SK-N-SH (cell line): ENCODE data around the gene KLHL17. TPM values are rescaled to one million over a fixed set of nuclear protein-coding genes. Genes with fewer than 3 reads are reported as not detected.

ENCODE experiments used
- CTCF ChIA-PET: fragments of 300-600, 350-600 bp; formaldehyde crosslinking; extraction: SDS; loops from one replicate; lab custom pipeline; 2021; lab: Yijun Ruan, JAX
- POLR2A ChIA-PET: fragments of 350-600 bp; sonication (Branson Sonifier 250); formaldehyde crosslinking; extraction: SDS; loops from one replicate; lab custom pipeline; 2020; ENCODE audit warnings: antibody characterized with exemption, inconsistent platforms; lab: Yijun Ruan, JAX
- DNase-seq: peaks from one replicate; pipeline ENCODE4 v3.0.0; 2012
- H2AFZ ChIP-seq: fragments of 200-600 bp; sonication (generic); 2 replicates; pipeline ENCODE4 v1.8.1; 2016; ENCODE audit warnings: antibody characterized with exemption, mild to moderate bottlenecking, low read depth
- H3F3A ChIP-seq: fragments of 200-600 bp; sonication (generic); replicated peaks from 2 replicates; pipeline ENCODE3; 2016; ENCODE audit warnings: antibody characterized with exemption, mild to moderate bottlenecking; ENCODE audit not compliant: insufficient read depth
- H3K27ac ChIP-seq, 2 experiments: fragments of 200-500 bp in 1 of 2; fragments of 200-600 bp in 1 of 2; sonication (Bioruptor generic) in 1 of 2; sonication (generic), shearing (Covaris generic) in 1 of 2; 2 replicates each; pipeline versions ENCODE4 v1.5.1 to v1.6.1; 2014 to 2016; ENCODE audit warnings: low read depth in 2 of 2, inconsistent platforms in 1 of 2, low read length in 1 of 2, mild to moderate bottlenecking in 1 of 2, mixed read lengths in 1 of 2
- H3K27me3 ChIP-seq: fragments of 200-600 bp; sonication (generic), shearing (Covaris generic); 2 replicates; pipeline ENCODE4 v1.6.1; 2016; ENCODE audit warnings: mixed run types; ENCODE audit not compliant: insufficient read depth
- H3K36me3 ChIP-seq, 2 experiments: fragments of 200-500 bp in 1 of 2; fragments of 200-600 bp in 1 of 2; sonication (Bioruptor generic) in 1 of 2; sonication (generic) in 1 of 2; replicated peaks in 1 of 2; 2 replicates each; pipeline versions ENCODE3 to v1.5.1; 2014 to 2016; ENCODE audit warnings: low read length in 1 of 2, mild to moderate bottlenecking in 1 of 2; ENCODE audit not compliant: insufficient read depth in 2 of 2, control insufficient read depth in 1 of 2
- H3K4me1 ChIP-seq, 2 experiments: fragments of 200-500 bp in 1 of 2; fragments of 200-600 bp in 1 of 2; sonication (Bioruptor generic) in 1 of 2; sonication (generic), shearing (Covaris generic) in 1 of 2; 2 replicates each; pipeline versions ENCODE4 v1.5.1 to v1.6.1; 2014 to 2016; ENCODE audit warnings: low read depth in 1 of 2, low read length in 1 of 2, mixed run types in 1 of 2; ENCODE audit not compliant: insufficient read depth in 2 of 2, control insufficient read depth in 1 of 2
- H3K4me2 ChIP-seq: fragments of 200-600 bp; sonication (generic), shearing (Covaris generic); 2 replicates; pipeline ENCODE4 v1.6.1; 2017; ENCODE audit warnings: mixed run types
- H3K4me3 ChIP-seq, 2 experiments: fragments of 200-500 bp in 1 of 2; fragments of 200-600 bp in 1 of 2; sonication (Bioruptor generic) in 1 of 2; sonication (generic), shearing (Covaris generic) in 1 of 2; 2 replicates each; pipeline versions ENCODE4 v1.5.1 to v1.8.1; 2014 to 2016; ENCODE audit warnings: low read depth in 2 of 2, inconsistent platforms in 1 of 2, low read length in 1 of 2, mild to moderate bottlenecking in 1 of 2, mixed read lengths in 1 of 2, moderate library complexity in 1 of 2
- H3K79me2 ChIP-seq: fragments of 200-600 bp; sonication (generic); 2 replicates; pipeline ENCODE4 v1.8.1; 2017; ENCODE audit warnings: mild to moderate bottlenecking; ENCODE audit not compliant: insufficient read depth
- H3K9ac ChIP-seq: fragments of 200-600 bp; sonication (generic); 2 replicates; pipeline ENCODE4 v1.6.1; 2017; ENCODE audit warnings: mixed run types
- H3K9me2 ChIP-seq: fragments of 200-600 bp; sonication (generic); 2 replicates; pipeline ENCODE4 v1.6.1; 2017; ENCODE audit warnings: mixed run types
- H3K9me3 ChIP-seq: fragments of 200-600 bp; sonication (generic); 2 replicates; pipeline ENCODE4 v1.6.1; 2017; ENCODE audit warnings: mixed run types, mild to moderate bottlenecking, moderate library complexity
- H4K20me1 ChIP-seq: fragments of 200-600 bp; sonication (generic); 2 replicates; pipeline ENCODE4 v1.6.1; 2017; ENCODE audit warnings: mild to moderate bottlenecking, mixed run types; ENCODE audit not compliant: insufficient read depth
- ELF1 ChIP-seq: IDR thresholded peaks from 2 replicates; pipeline ENCODE4 v1.4.0; 2012
- EP300 ChIP-seq, 2 experiments: IDR thresholded peaks; 2 replicates each; pipeline versions ENCODE4 v1.4.0 to v1.6.1; 2012; ENCODE audit warnings: borderline replicate concordance in 1 of 2, low read depth in 1 of 2, low read length in 1 of 2
- EZH2phosphoT487 ChIP-seq: fragments of 200-600 bp; sonication (generic); IDR thresholded peaks from 2 replicates; pipeline ENCODE4 v1.6.1; 2017; ENCODE audit warnings: low read depth, mixed run types, mild to moderate bottlenecking, antibody characterized with exemption, moderate library complexity, borderline replicate concordance
- FOSL2 ChIP-seq: IDR thresholded peaks from 2 replicates; pipeline ENCODE4 v1.4.0; 2012; ENCODE audit warnings: low read depth, mild to moderate bottlenecking, moderate library complexity, borderline replicate concordance
- MAX ChIP-seq: IDR thresholded peaks from 2 replicates; pipeline ENCODE4 v1.4.0; 2012; ENCODE audit warnings: low read depth
- MEF2A ChIP-seq: IDR thresholded peaks from 2 replicates; pipeline ENCODE4 v1.4.0; 2012; ENCODE audit warnings: low read depth, borderline replicate concordance
- NFIC ChIP-seq: IDR thresholded peaks from 2 replicates; pipeline ENCODE4 v1.4.0; 2012; ENCODE audit warnings: borderline replicate concordance
- NRF1 ChIP-seq: IDR thresholded peaks from 2 replicates; pipeline ENCODE4 v1.6.1; 2012; ENCODE audit warnings: low read depth, mild to moderate bottlenecking, low read length
- POLR2AphosphoS5 ChIP-seq: IDR thresholded peaks from 2 replicates; pipeline ENCODE4 v1.6.1; 2012; ENCODE audit warnings: low read depth, low read length
- RAD21 ChIP-seq: IDR thresholded peaks from 2 replicates; pipeline ENCODE4 v1.6.1; 2012; ENCODE audit warnings: mild to moderate bottlenecking, low read length
- RCOR1 ChIP-seq: fragments of 150-350 bp; IDR thresholded peaks from 2 replicates; pipeline ENCODE4 v1.6.1; 2017; ENCODE audit warnings: antibody characterized with exemption, low read length
- REST ChIP-seq: IDR thresholded peaks from 2 replicates; pipeline ENCODE4 v1.6.1; 2012; ENCODE audit warnings: mild to moderate bottlenecking, low read depth, low read length, moderate library complexity
- RFX5 ChIP-seq: IDR thresholded peaks from 2 replicates; pipeline ENCODE4 v1.6.1; 2012; ENCODE audit warnings: mild to moderate bottlenecking, improper control_type of control experiment, low read length
- SIN3A ChIP-seq: IDR thresholded peaks from 2 replicates; pipeline ENCODE4 v1.6.1; 2012; ENCODE audit warnings: low read depth, mild to moderate bottlenecking, low read length, moderate library complexity, borderline replicate concordance
- SMC3 ChIP-seq: IDR thresholded peaks from 2 replicates; pipeline ENCODE4 v1.6.1; 2012; ENCODE audit warnings: low read depth, low read length, improper control_type of control experiment
- TAF1 ChIP-seq: IDR thresholded peaks from 2 replicates; pipeline ENCODE4 v1.6.1; 2012; ENCODE audit warnings: low read depth, mild to moderate bottlenecking, low read length, moderate library complexity, borderline replicate concordance
- TEAD4 ChIP-seq: IDR thresholded peaks from 2 replicates; pipeline ENCODE4 v1.4.0; 2012; ENCODE audit warnings: mild to moderate bottlenecking, borderline replicate concordance; ENCODE audit not compliant: insufficient read depth
- YY1 ChIP-seq: IDR thresholded peaks from 2 replicates; pipeline ENCODE4 v1.4.0; 2012; ENCODE audit warnings: low read depth, mild to moderate bottlenecking
- ZBTB33 ChIP-seq: IDR thresholded peaks from 2 replicates; pipeline ENCODE4 v1.4.0; 2012; ENCODE audit warnings: low read depth, borderline replicate concordance
- WGBS: methylation state at CpG from one replicate; pipeline ENCODE4 v1.1.6; 2017; ENCODE audit warnings: low lambda C conversion rate; 5-methylcytosine and 5-hydroxymethylcytosine counted together
- polyA plus RNA-seq, 3 experiments: library from polyadenylated mRNA; depleted of rRNA; stranded (reverse); fragments of >200 nt; gene quantifications; 2 replicates each; pipeline ENCODE4 v1.2.3, GENCODE V29; 2012
- TF ChIP-seq, protein P1 (sequence below): IDR thresholded peaks from 2 replicates; pipeline ENCODE4 v1.4.0; 2012; ENCODE audit warnings: low read depth, borderline replicate concordance
- TF ChIP-seq, protein P2 (sequence below): IDR thresholded peaks from 2 replicates; pipeline ENCODE4; 2012
- TF ChIP-seq, protein P3 (sequence below): fragments of 150-350 bp; IDR thresholded peaks from 2 replicates; pipeline ENCODE4 v1.6.1; 2016; ENCODE audit warnings: mild to moderate bottlenecking, low read depth, low read length

Gene KLHL17
- polyA plus RNA-seq, 1 of the 3 experiments (the other 2 are of a cell fraction), result 27.3 TPM

GRCh38 chr1:975896-976683 lies 15.7 kb downstream of the KLHL17 start:
- Histone ChIP-seq H4K20me1 (no peaks in the 10 kb centered on the region), H3K27me3 (no peaks in the 10 kb centered on the region), H3K9me3 (no peaks in the 10 kb centered on the region), H3K27ac (peak overlapping the region in 1 of 2 experiments; percentile 58; a peak in 1 of 4 replicates), H2AFZ (peak overlapping the region; percentile 92), H3K4me2 (peak overlapping the region; percentile 88), H3K36me3 (no peaks in the 10 kb centered on the region), H3K9ac (peak overlapping the region; percentile 21; the same call in 1 of the 2 replicates), H3F3A (peaks cover 3% of the 10 kb centered on the region), H3K4me3 (peak overlapping the region; percentile 59 to 73), H3K9me2 (no peaks in the 10 kb centered on the region), H3K4me1 (peaks cover 0 to 19% of the 10 kb centered on the region in 2 experiments; a peak in 1 of 4 replicates), H3K79me2 (no peaks in the 10 kb centered on the region)
- 2% methylated on average over 11 of the region's 40 CpGs for WGBS
- peak; percentile 92 for DNase-seq
- POLR2A ChIA-PET, result interaction anchor here (0.8 to 1.3 kb wide), 3 partner anchors 8 to 71 kb away, joined by 3 to 6 read pairs (median 5); no protein-coding TSS in a partner anchor
- CTCF ChIA-PET, result interaction anchor here (0.6 to 2.5 kb wide), 17 partner anchors 8 to 107 kb away, joined by 3 to 24 read pairs (median 4); partner anchors contain the start of gene NOC2L
- TF ChIP-seq NRF1 (no peak), MAX (0 out of 2 replicates have a peak, but pooled peaks have one; percentile 11), MEF2A (no peak), RAD21 (peak; percentile 72), YY1 (no peak), RFX5 (no peak), FOSL2 (no peak), SIN3A (no peak), ZBTB33 (no peak), ELF1 (no peak), NFIC (no peak), SMC3 (peak; percentile 59), REST (no peak), RCOR1 (no peak), EP300 (IDR thresholded peaks at IDR 0.05; ENCODE audit: borderline replicate concordance in 1 of 2, low read depth in 1 of 2, low read length in 1 of 2) (no peak), TAF1 (no peak), POLR2AphosphoS5 (no peak), EZH2phosphoT487 (no peak), TEAD4 (no peak)
- TF ChIP-seq, protein P1, sequence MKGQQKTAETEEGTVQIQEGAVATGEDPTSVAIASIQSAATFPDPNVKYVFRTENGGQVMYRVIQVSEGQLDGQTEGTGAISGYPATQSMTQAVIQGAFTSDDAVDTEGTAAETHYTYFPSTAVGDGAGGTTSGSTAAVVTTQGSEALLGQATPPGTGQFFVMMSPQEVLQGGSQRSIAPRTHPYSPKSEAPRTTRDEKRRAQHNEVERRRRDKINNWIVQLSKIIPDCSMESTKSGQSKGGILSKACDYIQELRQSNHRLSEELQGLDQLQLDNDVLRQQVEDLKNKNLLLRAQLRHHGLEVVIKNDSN, result no peak
- TF ChIP-seq, protein P2, sequence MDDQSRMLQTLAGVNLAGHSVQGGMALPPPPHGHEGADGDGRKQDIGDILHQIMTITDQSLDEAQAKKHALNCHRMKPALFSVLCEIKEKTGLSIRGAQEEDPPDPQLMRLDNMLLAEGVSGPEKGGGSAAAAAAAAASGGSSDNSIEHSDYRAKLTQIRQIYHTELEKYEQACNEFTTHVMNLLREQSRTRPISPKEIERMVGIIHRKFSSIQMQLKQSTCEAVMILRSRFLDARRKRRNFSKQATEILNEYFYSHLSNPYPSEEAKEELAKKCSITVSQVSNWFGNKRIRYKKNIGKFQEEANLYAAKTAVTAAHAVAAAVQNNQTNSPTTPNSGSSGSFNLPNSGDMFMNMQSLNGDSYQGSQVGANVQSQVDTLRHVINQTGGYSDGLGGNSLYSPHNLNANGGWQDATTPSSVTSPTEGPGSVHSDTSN, result no peak
- TF ChIP-seq, protein P3, sequence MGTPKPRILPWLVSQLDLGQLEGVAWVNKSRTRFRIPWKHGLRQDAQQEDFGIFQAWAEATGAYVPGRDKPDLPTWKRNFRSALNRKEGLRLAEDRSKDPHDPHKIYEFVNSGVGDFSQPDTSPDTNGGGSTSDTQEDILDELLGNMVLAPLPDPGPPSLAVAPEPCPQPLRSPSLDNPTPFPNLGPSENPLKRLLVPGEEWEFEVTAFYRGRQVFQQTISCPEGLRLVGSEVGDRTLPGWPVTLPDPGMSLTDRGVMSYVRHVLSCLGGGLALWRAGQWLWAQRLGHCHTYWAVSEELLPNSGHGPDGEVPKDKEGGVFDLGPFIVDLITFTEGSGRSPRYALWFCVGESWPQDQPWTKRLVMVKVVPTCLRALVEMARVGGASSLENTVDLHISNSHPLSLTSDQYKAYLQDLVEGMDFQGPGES, result no peak
